Activated CD4-positive, alpha-beta memory T cell treated with anti-CD3 and anti-CD28 coated beads for 36 hours (primary cell): Measurements from ENCODE around the gene NUDT21. TPM values are rescaled to one million over a fixed set of nuclear protein-coding genes. Genes with fewer than 3 reads are reported as not detected.
"Not testable (repeated sequence)": the region's sequence is repeated elsewhere in the genome, so short reads cannot be mapped to it uniquely, and the experiment has no call there.

Source experiments
- CTCF ChIA-PET: fragments of 350-600 bp; sonication (Branson Sonifier 250); formaldehyde crosslinking; loops from one replicate; lab custom pipeline; 2021; ENCODE audit warnings: antibody characterized with exemption, inconsistent platforms; lab: Charles Lee
- POLR2A ChIA-PET: fragments of 350-600 bp; sonication (Branson Sonifier 250); formaldehyde crosslinking; loops from one replicate; lab custom pipeline; 2021; ENCODE audit warnings: antibody characterized with exemption; lab: Charles Lee
- DNase-seq: peaks from one replicate; pipeline ENCODE4 v3.0.0-alpha.2; 2020
- H3K27ac Mint-ChIP-seq: one replicate; pipeline ENCODE4 v1.8.0; 2021; ENCODE audit warnings: mixed read lengths
- H3K27me3 Mint-ChIP-seq: one replicate; pipeline ENCODE4 v1.8.0; 2021; ENCODE audit warnings: mixed read lengths
- H3K36me3 Mint-ChIP-seq: one replicate; pipeline ENCODE4 v1.8.0; 2021; ENCODE audit warnings: mixed read lengths
- H3K4me1 Mint-ChIP-seq: one replicate; pipeline ENCODE4 v1.8.0; 2021; ENCODE audit warnings: low read depth, mixed read lengths
- H3K4me3 Mint-ChIP-seq: one replicate; pipeline ENCODE4 v1.8.0; 2021; ENCODE audit warnings: mild to moderate bottlenecking, mixed read lengths
- H3K9me3 Mint-ChIP-seq: one replicate; pipeline ENCODE4 v1.8.0; 2021; ENCODE audit warnings: mixed read lengths
- intact Hi-C: fragments of 100-400 bp; cut with micrococcal nuclease; formaldehyde crosslinking; loops from one replicate; pipeline ENCODE4 v1.15.1; 2023
- total RNA-seq, 2 experiments: library from RNA; stranded (reverse); gene quantifications; one replicate each; pipeline ENCODE4 v1.2.3, GENCODE V29; 2021

Gene NUDT21
- total RNA-seq, 2 experiments from 2014 or later: 352 to 361 TPM

- H3K9me3 Mint-ChIP-seq: peaks cover under 1% of the 10 kb centered on the region
- H3K36me3 Mint-ChIP-seq: peaks cover 51% of the 10 kb centered on the region
- intact Hi-C loops: no loop called here
- H3K27me3 Mint-ChIP-seq: no peaks in the 10 kb centered on the region
- ChIA-PET CTCF (no interaction called here), POLR2A (no interaction called here)
- no peak for DNase-seq
- no peak overlapping the region for H3K27ac Mint-ChIP-seq
- H3K4me1 Mint-ChIP-seq: no peaks in the 10 kb centered on the region
- no peak overlapping the region for H3K4me3 Mint-ChIP-seq
Observed at GRCh38 chr16:56388209-56388608, 62.9 kb downstream of the NUDT21 start.

- no peak overlapping the region for H3K4me3 Mint-ChIP-seq
- H3K4me1 Mint-ChIP-seq: no peaks in the 10 kb centered on the region
- H3K27ac Mint-ChIP-seq: no peak overlapping the region
- intact Hi-C loops: no loop called here
- H3K27me3 Mint-ChIP-seq: no peaks in the 10 kb centered on the region
- H3K36me3 Mint-ChIP-seq: peaks cover 55% of the 10 kb centered on the region
- ChIA-PET POLR2A (no interaction called here), CTCF (no interaction called here)
- peaks cover 5% of the 10 kb centered on the region for H3K9me3 Mint-ChIP-seq
- no peak for DNase-seq
Observed at GRCh38 chr16:56387396-56387795, 63.7 kb downstream of the NUDT21 start.

- ChIA-PET CTCF (no interaction called here), POLR2A (no interaction called here)
- Mint-ChIP-seq H3K36me3 (peaks cover 73% of the 10 kb centered on the region), H3K27me3 (no peaks in the 10 kb centered on the region), H3K9me3 (peaks cover 23% of the 10 kb centered on the region), H3K4me3 (no peak overlapping the region), H3K4me1 (no peaks in the 10 kb centered on the region), H3K27ac (no peak overlapping the region)
- intact Hi-C loops: no loop called here
- no peak for DNase-seq
Observed at GRCh38 chr16:56384074-56384721, 66.9 kb downstream of the NUDT21 start.

- no peak for DNase-seq
- no peak overlapping the region for H3K4me3 Mint-ChIP-seq
- H3K27ac Mint-ChIP-seq: no peak overlapping the region
- no peaks in the 10 kb centered on the region for H3K27me3 Mint-ChIP-seq
- H3K9me3 Mint-ChIP-seq: peaks cover 23% of the 10 kb centered on the region
- intact Hi-C loops: no loop called here
- H3K36me3 Mint-ChIP-seq: peaks cover 82% of the 10 kb centered on the region
- ChIA-PET POLR2A (no interaction called here), CTCF (no interaction called here)
- no peaks in the 10 kb centered on the region for H3K4me1 Mint-ChIP-seq
Observed at GRCh38 chr16:56382901-56383355, 68.2 kb downstream of the NUDT21 start.

GRCh38 chr16:56382459-56382858, 68.7 kb downstream of the NUDT21 start:
- Mint-ChIP-seq H3K9me3 (peaks cover 23% of the 10 kb centered on the region), H3K27me3 (no peaks in the 10 kb centered on the region), H3K36me3 (peaks cover 79% of the 10 kb centered on the region), H3K27ac (no peak overlapping the region), H3K4me1 (peaks cover 2% of the 10 kb centered on the region), H3K4me3 (no peak overlapping the region)
- CTCF ChIA-PET: no interaction called here
- no peak for DNase-seq
- POLR2A ChIA-PET: no interaction called here
- intact Hi-C loops: no loop called here

- DNase-seq, CTCF ChIA-PET, H3K27me3 Mint-ChIP-seq, H3K4me1 Mint-ChIP-seq, H3K4me3 Mint-ChIP-seq, H3K27ac Mint-ChIP-seq, POLR2A ChIA-PET, intact Hi-C loops: not testable (repeated sequence)
- H3K9me3 Mint-ChIP-seq: peaks cover 23% of the 10 kb centered on the region
- peaks cover 76% of the 10 kb centered on the region for H3K36me3 Mint-ChIP-seq
Observed at GRCh38 chr16:56380778-56381485, 70.2 kb downstream of the NUDT21 start.

Other genes starting within 250 kb of the NUDT21 start
- gene AMFR, start 25.8 kb downstream of the NUDT21 start, total RNA-seq: 10 to 100 TPM; 42.0 to 45.4 TPM
- gene OGFOD1, start 222 bp upstream of the NUDT21 start, total RNA-seq: 10 to 100 TPM; 63.0 to 66.4 TPM
- 10 to 100 TPM; 21.5 to 22.6 TPM for gene BBS2, start 68.7 kb upstream of the NUDT21 start, total RNA-seq
- gene MT4, start 113.7 kb upstream of the NUDT21 start, total RNA-seq: not detected
- 1 to 10 TPM; 3.1 to 3.9 TPM for gene MT3, start 138.2 kb upstream of the NUDT21 start, total RNA-seq
- gene MT2A, start 157.3 kb upstream of the NUDT21 start, total RNA-seq: 100 to 1,000 TPM; 102 to 105 TPM
- gene MT1E, start 174.4 kb upstream of the NUDT21 start, total RNA-seq: 1 to 10 TPM; 4.4 to 4.8 TPM
- gene MT1M, start 181.3 kb upstream of the NUDT21 start, total RNA-seq: not detected
- gene MT1A, start 187.3 kb upstream of the NUDT21 start, total RNA-seq: under 1 TPM in 1 of 2 experiments, not detected in 1; 0.94 TPM
- gene MT1B, start 200.6 kb upstream of the NUDT21 start, total RNA-seq: not detected
- 1 to 10 TPM; 8.5 to 9.2 TPM for gene MT1F, start 206.6 kb upstream of the NUDT21 start, total RNA-seq
- gene MT1G, start 216.7 kb upstream of the NUDT21 start, total RNA-seq: 1 to 10 TPM; 5.0 to 5.8 TPM
- gene MT1H, start 218.5 kb upstream of the NUDT21 start, total RNA-seq: under 1 TPM in 1 of 2 experiments, not detected in 1; 0.70 TPM
- 10 to 100 TPM; 31.9 to 38.1 TPM for gene MT1X, start 231.1 kb upstream of the NUDT21 start, total RNA-seq